DND-41 (cell line): ENCODE results near the gene ANO2.

Source experiments
- ATAC-seq: fragments of 200-7000 bp; cut with Tn5 transposase; 3 replicates; pipeline ENCODE4 v1.9.1; 2021; ENCODE audit warnings: low read depth; ENCODE audit not compliant: insufficient read depth
- DNase-seq: peaks from one replicate; pipeline ENCODE4 v3.0.0-alpha.2; 2020
- H2AFZ ChIP-seq: 2 replicates; pipeline ENCODE4 v1.6.0; 2012; ENCODE audit warnings: low read depth, low read length
- H3K27ac ChIP-seq: 2 replicates; pipeline ENCODE4 v1.5.1; 2012; ENCODE audit warnings: low read length, inconsistent platforms
- H3K27me3 ChIP-seq: fragments of 200-600 bp; sonication (generic); 2 replicates; pipeline ENCODE4 v1.6.0; 2012; ENCODE audit warnings: low read length, mild to moderate bottlenecking, inconsistent platforms; ENCODE audit not compliant: insufficient read depth, poor library complexity
- H3K36me3 ChIP-seq: 2 replicates; pipeline ENCODE4 v1.5.1; 2012; ENCODE audit warnings: low read length, inconsistent platforms; ENCODE audit not compliant: insufficient read depth
- H3K4me1 ChIP-seq: 2 replicates; pipeline ENCODE4 v1.5.1; 2012; ENCODE audit warnings: mild to moderate bottlenecking, low read length; ENCODE audit not compliant: insufficient read depth
- H3K4me2 ChIP-seq: 2 replicates; pipeline ENCODE4 v1.6.0; 2012; ENCODE audit warnings: mild to moderate bottlenecking, moderate library complexity, low read length, inconsistent platforms; ENCODE audit not compliant: insufficient read depth
- H3K4me3 ChIP-seq, 2 experiments: fragments of 200-600 bp in 1 of 2; shearing (Covaris generic) in 1 of 2; 2 replicates each; pipeline ENCODE4 v1.5.1; 2012 to 2016; ENCODE audit warnings: inconsistent platforms in 2 of 2, low read length in 2 of 2, mild to moderate bottlenecking in 2 of 2, low read depth in 1 of 2, moderate library complexity in 1 of 2
- H3K79me2 ChIP-seq: 2 replicates; pipeline ENCODE4 v1.6.0; 2012; ENCODE audit warnings: low read length, inconsistent platforms; ENCODE audit not compliant: insufficient read depth
- H3K9ac ChIP-seq: 2 replicates; pipeline ENCODE4 v1.6.0; 2012; ENCODE audit warnings: low read depth, mild to moderate bottlenecking, inconsistent platforms, low read length, moderate library complexity
- H3K9me3 ChIP-seq: 2 replicates; pipeline ENCODE4 v1.5.1; 2012; ENCODE audit warnings: low read length, moderate library complexity, mild to moderate bottlenecking, inconsistent platforms; ENCODE audit not compliant: insufficient read depth, severe bottlenecking
- H4K20me1 ChIP-seq: 2 replicates; pipeline ENCODE4 v1.6.0; 2012; ENCODE audit warnings: low read length; ENCODE audit not compliant: insufficient read depth
- EZH2 ChIP-seq: IDR thresholded peaks from 3 replicates; pipeline ENCODE4 v1.6.1; 2012; ENCODE audit warnings: borderline replicate concordance, low read depth, mild to moderate bottlenecking, moderate library complexity, low read length, inconsistent platforms; ENCODE audit not compliant: severe bottlenecking
- TF ChIP-seq, protein P1 (sequence below): IDR thresholded peaks from 2 replicates; pipeline ENCODE4 v1.5.1; 2012; ENCODE audit warnings: borderline replicate concordance, low read length, moderate library complexity, mild to moderate bottlenecking; ENCODE audit not compliant: poor library complexity, severe bottlenecking; ENCODE audit errors: extremely low read depth

The ANO2 gene

DNA sequence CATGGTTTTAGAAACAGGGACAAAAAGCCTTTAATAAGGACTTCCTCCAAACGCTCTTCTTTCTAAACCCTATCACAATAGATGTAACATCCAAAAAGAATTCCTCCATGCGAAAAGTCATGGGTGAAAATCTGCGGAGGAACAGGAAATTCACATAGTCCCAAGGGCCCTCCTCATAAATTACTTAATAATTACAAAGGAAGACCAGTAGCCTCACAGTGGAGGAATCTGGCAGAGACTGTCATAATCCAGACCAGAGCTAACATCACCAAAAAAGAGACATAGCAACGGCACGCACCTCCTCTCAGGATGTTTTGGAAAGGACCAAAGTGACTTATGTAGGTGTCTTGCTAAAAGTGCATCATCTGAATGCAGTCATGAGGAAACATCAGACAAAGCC, 165.7 kb downstream of the ANO2 start:
- H3K27ac ChIP-seq: no peak overlapping the region
- H3K27me3 ChIP-seq: peaks cover 4% of the 10 kb centered on the region
- H3K4me3 ChIP-seq: no peak overlapping the region
- no peaks in the 10 kb centered on the region for H3K79me2 ChIP-seq
- no peaks in the 10 kb centered on the region for H4K20me1 ChIP-seq
- H3K9me3 ChIP-seq: no peaks in the 10 kb centered on the region
- H3K36me3 ChIP-seq: no peaks in the 10 kb centered on the region
- H2AFZ ChIP-seq: no peak overlapping the region
- no peak for DNase-seq
- ATAC-seq: no peak
- no peaks in the 10 kb centered on the region for H3K4me1 ChIP-seq
- TF ChIP-seq, protein P1, sequence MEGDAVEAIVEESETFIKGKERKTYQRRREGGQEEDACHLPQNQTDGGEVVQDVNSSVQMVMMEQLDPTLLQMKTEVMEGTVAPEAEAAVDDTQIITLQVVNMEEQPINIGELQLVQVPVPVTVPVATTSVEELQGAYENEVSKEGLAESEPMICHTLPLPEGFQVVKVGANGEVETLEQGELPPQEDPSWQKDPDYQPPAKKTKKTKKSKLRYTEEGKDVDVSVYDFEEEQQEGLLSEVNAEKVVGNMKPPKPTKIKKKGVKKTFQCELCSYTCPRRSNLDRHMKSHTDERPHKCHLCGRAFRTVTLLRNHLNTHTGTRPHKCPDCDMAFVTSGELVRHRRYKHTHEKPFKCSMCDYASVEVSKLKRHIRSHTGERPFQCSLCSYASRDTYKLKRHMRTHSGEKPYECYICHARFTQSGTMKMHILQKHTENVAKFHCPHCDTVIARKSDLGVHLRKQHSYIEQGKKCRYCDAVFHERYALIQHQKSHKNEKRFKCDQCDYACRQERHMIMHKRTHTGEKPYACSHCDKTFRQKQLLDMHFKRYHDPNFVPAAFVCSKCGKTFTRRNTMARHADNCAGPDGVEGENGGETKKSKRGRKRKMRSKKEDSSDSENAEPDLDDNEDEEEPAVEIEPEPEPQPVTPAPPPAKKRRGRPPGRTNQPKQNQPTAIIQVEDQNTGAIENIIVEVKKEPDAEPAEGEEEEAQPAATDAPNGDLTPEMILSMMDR: no peak
- TF ChIP-seq EZH2: no peak
- no peak overlapping the region for H3K4me2 ChIP-seq
- no peak overlapping the region for H3K9ac ChIP-seq

- H4K20me1 ChIP-seq: no peaks in the 10 kb centered on the region
- no peak overlapping the region for H3K4me2 ChIP-seq
- H3K36me3 ChIP-seq: no peaks in the 10 kb centered on the region
- no peak overlapping the region for H2AFZ ChIP-seq
- ATAC-seq (no peak), DNase-seq (no peak)
- no peaks in the 10 kb centered on the region for H3K4me1 ChIP-seq
- H3K9me3 ChIP-seq: no peaks in the 10 kb centered on the region
- no peak overlapping the region for H3K27ac ChIP-seq
- peaks cover 5% of the 10 kb centered on the region for H3K27me3 ChIP-seq
- no peak overlapping the region for H3K9ac ChIP-seq
- no peak overlapping the region for H3K4me3 ChIP-seq
- no peak for TF ChIP-seq EZH2
- TF ChIP-seq, protein P1: no peak
- H3K79me2 ChIP-seq: no peaks in the 10 kb centered on the region
Observed at GRCh38 chr12:5778821-5779220, 166.2 kb downstream of the ANO2 start.

- no peak for DNase-seq
- Histone ChIP-seq H3K4me1 (no peaks in the 10 kb centered on the region), H3K9me3 (no peaks in the 10 kb centered on the region), H2AFZ (no peak overlapping the region), H3K9ac (no peak overlapping the region), H3K27me3 (peaks cover 13% of the 10 kb centered on the region), H3K27ac (no peak overlapping the region), H3K36me3 (no peaks in the 10 kb centered on the region), H3K4me2 (no peak overlapping the region), H3K4me3 (no peak overlapping the region), H3K79me2 (no peaks in the 10 kb centered on the region), H4K20me1 (no peaks in the 10 kb centered on the region)
- TF ChIP-seq EZH2: no peak
- TF ChIP-seq, protein P1: no peak
- ATAC-seq: no peak
Observed at GRCh38 chr12:5777451-5777850, 167.6 kb downstream of the ANO2 start.

- Histone ChIP-seq H4K20me1 (no peaks in the 10 kb centered on the region), H3K9ac (no peak overlapping the region), H2AFZ (no peak overlapping the region), H3K27me3 (peaks cover 13% of the 10 kb centered on the region), H3K79me2 (no peaks in the 10 kb centered on the region), H3K4me1 (no peaks in the 10 kb centered on the region), H3K27ac (no peak overlapping the region), H3K4me3 (no peak overlapping the region), H3K9me3 (no peaks in the 10 kb centered on the region), H3K4me2 (no peak overlapping the region), H3K36me3 (no peaks in the 10 kb centered on the region)
- ATAC-seq (no peak), DNase-seq (no peak)
- TF ChIP-seq, protein P1: no peak
- TF ChIP-seq EZH2: no peak
Observed at GRCh38 chr12:5776091-5776490, 169.0 kb downstream of the ANO2 start.
